ENCODE measurements around the gene ABHD15.

Gene ABHD15

GRCh38 chr17:29566473-29567303 lies at the start of gene ABHD15:
ABHD15 (minus strand) TSS chr17:29567037; CDS start chr17:29566966, 71 bp downstream.
- DNase-seq (ENCODE audit: low read depth): peak; percentile 48

- peak; percentile 79 for DNase-seq (ENCODE audit: low read depth)
These were observed 48.9 kb upstream of the ABHD15 start for GRCh38 chr17:29615492-29616299.

- no peak for DNase-seq (ENCODE audit: low read depth)
These were observed 48.2 kb upstream of the ABHD15 start for GRCh38 chr17:29615048-29615385.

- no peak for DNase-seq (ENCODE audit: low read depth)
These were observed 47.7 kb upstream of the ABHD15 start for GRCh38 chr17:29614349-29615047.

GRCh38 chr17:29613856-29614255 lies 47.0 kb upstream of the ABHD15 start:
- DNase-seq (ENCODE audit: low read depth): no peak

- peak; percentile 87 for DNase-seq (ENCODE audit: low read depth)
These were observed 46.6 kb upstream of the ABHD15 start for GRCh38 chr17:29613352-29613837.

- DNase-seq (ENCODE audit: low read depth): no peak
These were observed 45.8 kb upstream of the ABHD15 start for GRCh38 chr17:29612404-29613280.

- DNase-seq (ENCODE audit: low read depth): no peak
These were observed 45.2 kb upstream of the ABHD15 start for GRCh38 chr17:29612094-29612403.

- DNase-seq (ENCODE audit: low read depth): no peak
These were observed 44.7 kb upstream of the ABHD15 start for GRCh38 chr17:29611351-29612093.

GRCh38 chr17:29610395-29610794 lies 43.6 kb upstream of the ABHD15 start:
- DNase-seq (ENCODE audit: low read depth): no peak

GRCh38 chr17:29608986-29609385 lies 42.1 kb upstream of the ABHD15 start:
- no peak for DNase-seq (ENCODE audit: low read depth)

- no peak for DNase-seq (ENCODE audit: low read depth)
These were observed 40.8 kb upstream of the ABHD15 start for GRCh38 chr17:29607557-29608195.

- no peak for DNase-seq (ENCODE audit: low read depth)
These were observed 36.4 kb upstream of the ABHD15 start for GRCh38 chr17:29603109-29603674.

GRCh38 chr17:29597361-29598172 lies 30.7 kb upstream of the ABHD15 start:
- DNase-seq (ENCODE audit: low read depth): no peak

- no peak for DNase-seq (ENCODE audit: low read depth)
These were observed 30.0 kb upstream of the ABHD15 start for GRCh38 chr17:29596811-29597210.

- DNase-seq (ENCODE audit: low read depth): no peak
These were observed 29.3 kb upstream of the ABHD15 start for GRCh38 chr17:29595943-29596774.

GRCh38 chr17:29595107-29595942 lies 28.5 kb upstream of the ABHD15 start:
- no peak for DNase-seq (ENCODE audit: low read depth)

Data from activated T-helper 9 cell treated with anti-CD3 and anti-CD28 coated beads, Interleukin-2, amount 50 U/mL, for 16 hours (primary cell).